CD4-positive, alpha-beta memory T cell (primary cell): ENCODE results near the gene PSMB3. TPM values are rescaled to one million over a fixed set of nuclear protein-coding genes. Genes with fewer than 3 reads are reported as not detected.

ENCODE experiments used
- CTCF ChIA-PET: fragments of 350-600 bp; sonication (Branson Sonifier 250); formaldehyde crosslinking; loops from one replicate; lab custom pipeline; 2021; ENCODE audit warnings: inconsistent platforms; ENCODE audit not compliant: partially characterized antibody; lab: Charles Lee
- POLR2A ChIA-PET: fragments of 350-600 bp; sonication (Branson Sonifier 250); formaldehyde crosslinking; loops from one replicate; lab custom pipeline; 2021; ENCODE audit not compliant: partially characterized antibody; lab: Charles Lee
- DNase-seq, 5 donors: peaks; one replicate each; pipeline versions ENCODE4 v3.0.0 to v3.0.0-alpha.2; 2020 to 2022; ENCODE audit warnings: mixed read lengths in 1 of 5
- H3K27ac ChIP-seq: one replicate; pipeline ENCODE4 v1.7.0; 2013; ENCODE audit warnings: low read depth, low read length
- H3K27me3 ChIP-seq: 2 replicates; pipeline ENCODE4 v1.7.0; 2013; ENCODE audit warnings: mild to moderate bottlenecking, low read length, moderate library complexity; ENCODE audit not compliant: insufficient read depth
- H3K36me3 ChIP-seq: 2 replicates; pipeline ENCODE4 v1.7.0; 2013; ENCODE audit warnings: mild to moderate bottlenecking, low read length, moderate library complexity; ENCODE audit not compliant: insufficient read depth
- H3K4me1 ChIP-seq: 2 replicates; pipeline ENCODE4 v1.7.0; 2013; ENCODE audit warnings: mild to moderate bottlenecking, low read length, moderate library complexity; ENCODE audit not compliant: insufficient read depth
- H3K4me3 ChIP-seq, 2 donors: one replicate each; pipeline ENCODE4 v1.7.0; 2013; ENCODE audit warnings: low read length in 2 of 2, mild to moderate bottlenecking in 1 of 2
- H3K9me3 ChIP-seq, 2 donors: one replicate each; pipeline ENCODE4 v1.7.0; 2013; ENCODE audit warnings: low read length in 2 of 2, control low read depth in 1 of 2; ENCODE audit not compliant: control insufficient read depth in 1 of 2
- H3K27ac Mint-ChIP-seq, 7 donors: one replicate each; pipeline ENCODE4 v1.8.0; 2020 to 2021; ENCODE audit warnings: mixed read lengths in 7 of 7, mild to moderate bottlenecking in 6 of 7, inconsistent platforms in 3 of 7, moderate library complexity in 3 of 7
- H3K27me3 Mint-ChIP-seq, 2 donors: one replicate each; pipeline ENCODE4 v1.8.0; 2020 to 2021; ENCODE audit warnings: mixed read lengths in 2 of 2
- H3K36me3 Mint-ChIP-seq, 2 donors: one replicate each; pipeline ENCODE4 v1.8.0; 2020 to 2021; ENCODE audit warnings: mixed read lengths in 2 of 2, inconsistent platforms in 1 of 2, mild to moderate bottlenecking in 1 of 2
- H3K4me1 Mint-ChIP-seq, 4 donors: one replicate each; pipeline ENCODE4 v1.8.0; 2020 to 2021; ENCODE audit warnings: mixed read lengths in 4 of 4, mild to moderate bottlenecking in 1 of 4
- H3K4me3 Mint-ChIP-seq, 8 donors: one replicate each; pipeline ENCODE4 v1.8.0; 2020 to 2021; ENCODE audit warnings: mixed read lengths in 8 of 8, mild to moderate bottlenecking in 7 of 8, moderate library complexity in 6 of 8, inconsistent platforms in 3 of 8
- H3K9me3 Mint-ChIP-seq, 8 donors: one replicate each; pipeline ENCODE4 v1.8.0; 2020 to 2021; ENCODE audit warnings: mixed read lengths in 8 of 8, mild to moderate bottlenecking in 5 of 8, inconsistent platforms in 3 of 8, moderate library complexity in 1 of 8
- intact Hi-C: fragments of 100-400 bp; cut with micrococcal nuclease; formaldehyde crosslinking; loops from one replicate; pipeline ENCODE4 v1.15.1; 2023
- polyA plus RNA-seq, 2 donors: library from polyadenylated mRNA; unstranded; fragments of 300-500 nt; fragmentation: Illumina TruSeq; gene quantifications; one replicate each; pipeline ENCODE4 v1.2.3, GENCODE V29; 2021
- total RNA-seq, 2 experiments: library from RNA; stranded (reverse); gene quantifications; one replicate each; pipeline ENCODE4 v1.2.3, GENCODE V29; 2021

Gene PSMB3
- total and polyA plus RNA-seq, 4 experiments from 2014 or later, result 93.5 to 517 (median 245) TPM

DNA sequence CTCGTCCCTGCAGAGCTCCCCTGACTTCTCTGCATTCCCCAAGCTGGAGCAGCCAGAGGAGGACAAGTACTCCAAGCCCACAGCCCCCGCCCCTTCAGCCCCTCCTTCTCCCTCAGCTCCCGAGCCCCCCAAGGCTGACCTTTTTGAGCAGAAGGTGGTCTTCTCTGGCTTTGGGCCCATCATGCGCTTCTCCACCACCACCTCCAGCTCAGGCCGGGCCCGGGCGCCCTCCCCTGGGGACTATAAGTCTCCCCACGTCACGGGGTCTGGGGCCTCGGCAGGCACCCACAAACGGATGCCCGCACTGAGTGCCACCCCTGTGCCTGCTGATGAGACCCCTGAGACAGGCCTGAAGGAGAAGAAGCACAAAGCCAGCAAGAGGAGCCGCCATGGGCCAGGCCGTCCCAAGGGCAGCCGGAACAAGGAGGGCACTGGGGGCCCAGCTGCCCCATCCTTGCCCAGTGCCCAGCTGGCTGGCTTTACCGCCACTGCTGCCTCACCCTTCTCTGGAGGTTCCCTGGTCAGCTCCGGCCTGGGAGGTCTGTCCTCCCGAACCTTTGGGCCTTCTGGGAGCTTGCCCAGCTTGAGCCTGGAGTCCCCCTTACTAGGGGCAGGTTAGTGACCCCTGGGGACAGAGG, 36.1 kb upstream of the PSMB3 start:
- Histone ChIP-seq H3K4me1 (peaks cover 16% of the 10 kb centered on the region), H3K36me3 (peaks cover 80% of the 10 kb centered on the region), H3K9me3 (no peaks in the 10 kb centered on the region), H3K27me3 (no peaks in the 10 kb centered on the region), H3K27ac (no peak overlapping the region), H3K4me3 (no peak overlapping the region)
- no peak overlapping the region for H3K4me3 Mint-ChIP-seq
- peaks cover 39 to 73% of the 10 kb centered on the region in 2 donors for H3K36me3 Mint-ChIP-seq
- POLR2A ChIA-PET, result interaction anchor here (1.2 to 5.0 kb wide), 4 partner anchors 11 to 83 kb away, joined by 3 to 56 read pairs (median 20); partner anchors contain the start of genes CISD3, MLLT6 and PIP4K2B
- no peak for DNase-seq
- H3K27me3 Mint-ChIP-seq, result no peaks in the 10 kb centered on the region
- no peaks in the 10 kb centered on the region for H3K9me3 Mint-ChIP-seq
- intact Hi-C loops, result no loop called here
- H3K4me1 Mint-ChIP-seq, result peaks cover 9 to 46% (median 13%) of the 10 kb centered on the region in 4 donors
- CTCF ChIA-PET, result interaction anchor here (1.3 to 2.1 kb wide), 3 partner anchors 12 to 18 kb away, joined by 4 to 8 read pairs (median 6); no protein-coding TSS in a partner anchor
- H3K27ac Mint-ChIP-seq, result peak overlapping the region in 3 of 7 donors; percentile 12 to 70 (median 59)

DNA sequence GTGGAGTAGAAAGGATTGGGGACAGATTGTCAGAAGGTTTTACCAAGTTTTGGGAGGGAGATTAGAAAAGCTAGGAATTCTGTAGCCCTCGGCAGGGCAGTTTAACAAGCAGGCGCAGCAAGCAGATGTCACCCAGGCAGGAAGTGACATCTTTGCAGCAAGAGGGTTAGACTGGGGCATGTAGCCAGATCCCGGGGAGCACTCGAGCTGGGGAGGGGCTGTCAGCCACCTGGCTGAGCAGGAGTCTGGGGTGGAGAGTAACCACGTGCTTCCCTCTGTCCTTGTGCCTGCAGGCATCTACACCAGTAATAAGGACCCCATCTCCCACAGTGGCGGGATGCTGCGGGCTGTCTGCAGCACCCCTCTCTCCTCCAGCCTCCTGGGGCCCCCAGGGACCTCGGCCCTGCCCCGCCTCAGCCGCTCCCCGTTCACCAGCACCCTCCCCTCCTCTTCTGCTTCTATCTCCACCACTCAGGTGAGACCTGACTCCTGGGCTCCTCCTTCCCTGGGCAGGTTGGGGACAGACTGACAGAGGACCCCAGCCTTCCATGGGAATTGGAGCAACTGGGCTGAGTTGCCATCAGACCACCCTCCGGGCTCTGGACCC, 35.3 kb upstream of the PSMB3 start:
- CTCF ChIA-PET, result interaction anchor here (2.1 to 2.2 kb wide), 2 partner anchors 11 to 18 kb away, joined by 7 to 8 read pairs; no protein-coding TSS in a partner anchor
- H3K9me3 ChIP-seq, result no peaks in the 10 kb centered on the region
- intact Hi-C loops, result no loop called here
- no peaks in the 10 kb centered on the region for H3K27me3 ChIP-seq
- H3K36me3 ChIP-seq, result peaks cover 78% of the 10 kb centered on the region
- peaks cover 13% of the 10 kb centered on the region for H3K4me1 ChIP-seq
- POLR2A ChIA-PET, result interaction anchor here (1.2 to 15.9 kb wide), 4 partner anchors 10 to 13 kb away, joined by 6 to 588 read pairs (median 45); partner anchors contain the start of genes CISD3 and MLLT6
- H3K4me3 Mint-ChIP-seq, result no peak overlapping the region
- no peaks in the 10 kb centered on the region for H3K27me3 Mint-ChIP-seq
- no peak for DNase-seq
- H3K27ac ChIP-seq, result no peak overlapping the region
- no peaks in the 10 kb centered on the region for H3K9me3 Mint-ChIP-seq
- no peak overlapping the region for H3K4me3 ChIP-seq
- peak overlapping the region in 6 of 7 donors; percentile 12 to 70 (median 38) for H3K27ac Mint-ChIP-seq
- peaks cover 9 to 42% (median 13%) of the 10 kb centered on the region in 4 donors for H3K4me1 Mint-ChIP-seq
- H3K36me3 Mint-ChIP-seq, result peaks cover 34 to 69% of the 10 kb centered on the region in 2 donors

DNA sequence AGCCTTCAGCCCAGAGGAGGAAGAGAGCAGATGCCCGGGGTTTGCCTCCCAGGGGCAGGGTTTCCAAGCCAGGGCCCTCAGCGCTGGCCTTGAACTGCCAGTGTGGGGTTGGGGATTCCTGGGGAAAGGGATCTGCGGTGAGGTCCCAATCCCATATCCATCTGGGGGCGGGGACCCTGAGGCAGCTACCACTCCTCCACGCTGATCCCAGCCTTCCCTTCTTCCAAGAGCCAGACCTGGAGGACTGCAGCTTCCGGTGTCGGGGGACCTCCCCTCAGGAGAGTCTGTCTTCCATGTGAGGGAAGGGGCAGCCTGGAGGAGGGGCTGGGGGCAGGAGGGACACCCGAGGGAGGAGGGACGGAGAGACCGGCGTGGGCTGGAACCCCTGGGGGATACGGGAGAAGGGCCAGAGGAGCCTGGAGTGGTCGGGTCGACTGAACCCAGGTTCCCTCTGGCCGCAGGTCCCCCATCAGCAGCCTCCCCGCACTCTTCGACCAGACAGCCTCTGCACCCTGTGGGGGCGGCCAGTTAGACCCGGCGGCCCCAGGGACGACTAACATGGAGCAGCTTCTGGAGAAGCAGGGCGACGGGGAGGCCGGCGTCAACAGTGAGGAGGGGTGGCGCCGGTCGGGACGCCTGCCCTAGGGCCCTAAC, 33.1 kb upstream of the PSMB3 start:
- H3K27me3 Mint-ChIP-seq, result no peaks in the 10 kb centered on the region
- Histone ChIP-seq H3K27ac (no peak overlapping the region), H3K36me3 (peaks cover 62% of the 10 kb centered on the region), H3K9me3 (no peaks in the 10 kb centered on the region), H3K4me1 (peaks cover 22% of the 10 kb centered on the region), H3K4me3 (no peak overlapping the region), H3K27me3 (no peaks in the 10 kb centered on the region)
- H3K4me1 Mint-ChIP-seq, result peaks cover 11 to 45% (median 21%) of the 10 kb centered on the region in 4 donors
- no peak overlapping the region for H3K4me3 Mint-ChIP-seq
- POLR2A ChIA-PET, result interaction anchor here (1.2 to 15.9 kb wide), 3 partner anchors 8 to 33 kb away, joined by 4 to 588 read pairs (median 56); partner anchors contain the start of gene MLLT6
- CTCF ChIA-PET, result interaction anchor here (0.9 to 2.2 kb wide), 3 partner anchors 9 to 42 kb away, joined by 4 to 7 read pairs (median 6); no protein-coding TSS in a partner anchor
- peak overlapping the region in 2 of 7 donors; percentile 43 to 91 for H3K27ac Mint-ChIP-seq
- peaks cover 34 to 69% of the 10 kb centered on the region in 2 donors for H3K36me3 Mint-ChIP-seq
- intact Hi-C loops, result no loop called here
- DNase-seq, result no peak
- no peaks in the 10 kb centered on the region for H3K9me3 Mint-ChIP-seq

DNA sequence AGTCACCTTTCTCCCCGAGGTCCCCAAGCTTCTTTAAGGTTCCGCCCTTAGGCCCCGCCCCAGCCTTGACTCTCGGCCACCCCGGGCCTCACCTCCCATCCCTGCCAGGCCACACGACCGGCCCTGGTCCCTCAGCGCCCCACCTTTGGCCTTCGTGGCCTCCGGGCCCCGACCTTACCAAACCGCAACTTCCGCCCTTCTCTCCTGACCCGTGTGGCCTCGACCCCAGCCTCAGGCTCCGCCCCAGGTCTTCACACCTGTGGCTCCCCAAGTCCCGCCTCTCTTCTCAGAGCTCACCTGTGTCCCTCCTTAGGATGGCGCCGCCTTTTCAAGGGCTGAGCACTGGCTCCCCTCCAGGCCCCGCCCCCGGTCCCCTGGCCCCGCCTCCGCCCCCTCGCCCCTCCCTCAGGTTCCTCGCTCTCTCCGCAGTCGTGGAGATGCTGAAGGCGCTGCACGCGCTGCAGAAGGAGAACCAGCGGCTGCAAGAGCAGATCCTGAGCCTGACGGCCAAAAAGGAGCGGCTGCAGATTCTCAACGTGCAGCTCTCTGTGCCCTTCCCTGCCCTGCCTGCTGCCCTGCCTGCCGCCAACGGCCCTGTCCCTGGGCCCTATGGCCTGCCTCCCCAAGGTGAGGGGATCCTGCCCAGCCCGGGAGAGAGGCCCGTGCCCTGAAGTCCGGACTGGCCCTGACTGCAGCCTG, 32.4 kb upstream of the PSMB3 start:
- H3K36me3 ChIP-seq, result peaks cover 66% of the 10 kb centered on the region
- H3K27me3 Mint-ChIP-seq, result no peaks in the 10 kb centered on the region
- POLR2A ChIA-PET, result interaction anchor here (1.2 to 15.9 kb wide), 3 partner anchors 8 to 32 kb away, joined by 4 to 588 read pairs (median 56); partner anchors contain the start of gene MLLT6
- H3K9me3 Mint-ChIP-seq, result no peaks in the 10 kb centered on the region
- CTCF ChIA-PET, result interaction anchor here (2.2 kb wide), 1 partner anchor 8 kb away, joined by 7 read pairs; no protein-coding TSS in a partner anchor
- peaks cover 29% of the 10 kb centered on the region for H3K4me1 ChIP-seq
- intact Hi-C loops, result no loop called here
- no peak overlapping the region for H3K4me3 ChIP-seq
- H3K9me3 ChIP-seq, result no peaks in the 10 kb centered on the region
- H3K27ac Mint-ChIP-seq, result peak overlapping the region in 1 of 7 donors; percentile 53
- no peak overlapping the region for H3K27ac ChIP-seq
- no peak overlapping the region for H3K4me3 Mint-ChIP-seq
- peaks cover 10 to 44% (median 23%) of the 10 kb centered on the region in 4 donors for H3K4me1 Mint-ChIP-seq
- no peak for DNase-seq
- no peaks in the 10 kb centered on the region for H3K27me3 ChIP-seq
- H3K36me3 Mint-ChIP-seq, result peaks cover 37 to 66% of the 10 kb centered on the region in 2 donors

DNA sequence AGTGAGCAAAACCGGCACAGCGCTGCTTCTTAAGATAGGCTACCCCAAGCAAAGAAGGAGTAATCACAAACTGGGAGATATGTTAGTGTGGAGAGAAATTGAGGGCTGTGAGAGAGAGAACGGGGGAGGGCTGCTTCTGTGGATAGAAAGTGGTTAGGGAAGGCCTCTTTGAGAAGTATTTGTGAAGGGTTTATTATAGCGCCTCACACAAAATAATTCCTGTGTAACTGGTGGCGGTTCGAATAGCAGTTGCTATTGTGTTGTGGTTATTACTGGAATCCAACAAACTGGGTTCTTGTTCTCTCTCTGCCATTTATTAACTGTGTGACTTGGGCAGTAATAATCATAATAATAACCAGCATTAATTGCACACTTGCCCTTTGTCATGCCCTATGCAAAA, 31.6 kb upstream of the PSMB3 start:
- H3K36me3 ChIP-seq, result peaks cover 60% of the 10 kb centered on the region
- no peaks in the 10 kb centered on the region for H3K27me3 ChIP-seq
- H3K9me3 ChIP-seq, result no peaks in the 10 kb centered on the region
- intact Hi-C loops, result no loop called here
- CTCF ChIA-PET, result no interaction called here
- H3K27ac ChIP-seq, result no peak overlapping the region
- H3K27ac Mint-ChIP-seq, result peak overlapping the region in 6 of 7 donors; percentile 36 to 88 (median 66)
- H3K4me3 Mint-ChIP-seq, result no peak overlapping the region
- H3K4me1 Mint-ChIP-seq, result peaks cover 9 to 44% (median 28%) of the 10 kb centered on the region in 4 donors
- H3K9me3 Mint-ChIP-seq, result no peaks in the 10 kb centered on the region
- POLR2A ChIA-PET, result interaction anchor here (15.9 kb wide), 1 partner anchor 14 kb away, joined by 588 read pairs; the partner anchor contains the start of gene MLLT6
- no peaks in the 10 kb centered on the region for H3K27me3 Mint-ChIP-seq
- H3K36me3 Mint-ChIP-seq, result peaks cover 35 to 60% of the 10 kb centered on the region in 2 donors
- H3K4me1 ChIP-seq, result peaks cover 33% of the 10 kb centered on the region
- no peak for DNase-seq
- no peak overlapping the region for H3K4me3 ChIP-seq

DNA sequence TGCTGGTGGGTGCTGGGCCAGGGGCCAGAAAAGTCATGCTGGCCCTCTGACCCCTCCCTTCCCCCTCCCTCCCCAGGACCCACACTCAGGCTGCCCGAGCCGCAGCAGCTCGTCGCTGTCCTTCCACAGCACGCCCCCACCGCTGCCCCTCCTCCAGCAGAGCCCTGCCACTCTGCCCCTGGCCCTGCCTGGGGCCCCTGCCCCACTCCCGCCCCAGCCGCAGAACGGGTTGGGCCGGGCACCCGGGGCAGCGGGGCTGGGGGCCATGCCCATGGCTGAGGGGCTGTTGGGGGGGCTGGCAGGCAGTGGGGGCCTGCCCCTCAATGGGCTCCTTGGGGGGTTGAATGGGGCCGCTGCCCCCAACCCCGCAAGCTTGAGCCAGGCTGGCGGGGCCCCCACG, 30.7 kb upstream of the PSMB3 start:
- Histone ChIP-seq H3K4me1 (peaks cover 41% of the 10 kb centered on the region), H3K27ac (no peak overlapping the region), H3K9me3 (no peaks in the 10 kb centered on the region), H3K36me3 (peaks cover 52% of the 10 kb centered on the region), H3K27me3 (no peaks in the 10 kb centered on the region), H3K4me3 (no peak overlapping the region)
- peak overlapping the region in 1 of 7 donors; percentile 13 for H3K27ac Mint-ChIP-seq
- DNase-seq, result no peak
- H3K27me3 Mint-ChIP-seq, result no peaks in the 10 kb centered on the region
- ChIA-PET CTCF (interaction anchor here (3.4 kb wide), 1 partner anchor 14 kb away, joined by 18 read pairs; no protein-coding TSS in a partner anchor), POLR2A (interaction anchor here (1.2 to 15.9 kb wide), 2 partner anchors 10 to 15 kb away, joined by 3 to 588 read pairs; partner anchors contain the start of gene MLLT6)
- no peak overlapping the region for H3K4me3 Mint-ChIP-seq
- no peaks in the 10 kb centered on the region for H3K9me3 Mint-ChIP-seq
- peaks cover 12 to 51% (median 33%) of the 10 kb centered on the region in 4 donors for H3K4me1 Mint-ChIP-seq
- intact Hi-C loops, result no loop called here
- peaks cover 33 to 57% of the 10 kb centered on the region in 2 donors for H3K36me3 Mint-ChIP-seq
